AG09309 (cell line): ENCODE results near the gene RNF112.

ENCODE experiments used
- DNase-seq: peaks from one replicate; pipeline ENCODE4 v3.0.0-alpha.2; 2010; ENCODE audit warnings: low read depth
- H3K4me3 ChIP-seq: 2 replicates; pipeline ENCODE4 v1.5.1; 2011; ENCODE audit warnings: mild to moderate bottlenecking, low read depth, low read length, moderate library complexity; ENCODE audit not compliant: control insufficient read depth
- CTCF ChIP-seq: IDR thresholded peaks from 2 replicates; pipeline ENCODE4 v1.5.1; 2011; ENCODE audit warnings: mild to moderate bottlenecking, low read depth, low read length, inconsistent platforms; ENCODE audit not compliant: insufficient read depth, control insufficient read depth; ENCODE audit errors: missing control alignments

The RNF112 gene

GRCh38 chr17:19384723-19385391 is 26.2 kb upstream of the RNF112 start:
- DNase-seq, result peak; percentile 79
- no peak for TF ChIP-seq CTCF
- peak overlapping the region; percentile 4; the same call in 1 of the 2 replicates for H3K4me3 ChIP-seq

GRCh38 chr17:19385521-19385983 is 25.5 kb upstream of the RNF112 start:
- no peak overlapping the region for H3K4me3 ChIP-seq
- no peak for TF ChIP-seq CTCF
- no peak for DNase-seq

GRCh38 chr17:19386051-19386929 is 24.7 kb upstream of the RNF112 start:
- TF ChIP-seq CTCF, result no peak
- peak; percentile 71 for DNase-seq
- H3K4me3 ChIP-seq, result peak overlapping the region; percentile 49

- TF ChIP-seq CTCF, result no peak
- peak within 1 kb of the TSS; percentile 49 for H3K4me3 ChIP-seq
- DNase-seq, result peak; percentile 73
These were observed 23.8 kb upstream of the RNF112 start, which contains the start of gene MFAP4 for GRCh38 chr17:19386974-19387920. MFAP4 (minus strand) TSS chr17:19387190; CDS start chr17:19387155, 35 bp downstream.

GRCh38 chr17:19387921-19388521 is 23.0 kb upstream of the RNF112 start:
- H3K4me3 ChIP-seq, result no peak overlapping the region
- TF ChIP-seq CTCF, result no peak
- DNase-seq, result peak; percentile 40
